Mucosa of descending colon (tissue), 3 donors: Measurements from ENCODE around the gene TRPM1. TPM values are rescaled to one million over a fixed set of nuclear protein-coding genes. Genes with fewer than 3 reads are reported as not detected.

Experiments
- ATAC-seq: fragments of 200-7000 bp; cut with Tn5 transposase; one replicate; pipeline ENCODE4 v1.9.1; 2020; ENCODE audit warnings: mild to moderate bottlenecking, moderate library complexity
- DNase-seq, 3 donors: peaks; one replicate each; pipeline ENCODE4 v3.0.0-alpha.2; 2020
- H3K36me3 ChIP-seq: fragments of 200-600 bp; one replicate; pipeline ENCODE4 v1.8.0; 2021; ENCODE audit warnings: low read depth, mild to moderate bottlenecking
- H3K4me1 ChIP-seq: fragments of 200-600 bp; one replicate; pipeline ENCODE4 v1.8.0; 2021; ENCODE audit warnings: low read depth, mild to moderate bottlenecking
- H3K4me3 ChIP-seq: fragments of 200-600 bp; one replicate; pipeline ENCODE4 v1.8.0; 2021; ENCODE audit warnings: mild to moderate bottlenecking
- H3K9me3 ChIP-seq: fragments of 200-600 bp; one replicate; pipeline ENCODE4 v1.8.0; 2021; ENCODE audit warnings: mild to moderate bottlenecking
- intact Hi-C, 2 donors: fragments of 100-400 bp; cut with DNase I in 1 of 2; cut with micrococcal nuclease in 1 of 2; formaldehyde crosslinking; loops; one replicate each; pipeline versions ENCODE4 v1.11.0 to v1.11.1; 2022; cut with DNase I, micrococcal nuclease
- total RNA-seq, 3 donors: library from RNA; stranded (reverse); fragmentation: NEBNext Ultra II Directional in 2 of 3; extraction: Animal tissue kit (Norgen Biotek cat#: 25700) in 2 of 3; gene quantifications; one replicate each; pipeline versions ENCODE4 v1.2.1 to v1.2.4, GENCODE V29; 2021 to 2023
- TF ChIP-seq, protein P1 (sequence below): fragments of 200-600 bp; IDR thresholded peaks from one replicate; pipeline ENCODE4 v1.8.0; 2022; ENCODE audit warnings: antibody characterized with exemption, mild to moderate bottlenecking
- donor health status: DM: no; HTN: no; CAD: no; lungs with moderate emphysema.
- donor health status: DM: no; HTN: no; CAD: no.
- donor health status: DM: no; HTN: yes; CAD: no.

The TRPM1 gene
- total RNA-seq, 3 donors from 2014 or later, result not detected

DNA sequence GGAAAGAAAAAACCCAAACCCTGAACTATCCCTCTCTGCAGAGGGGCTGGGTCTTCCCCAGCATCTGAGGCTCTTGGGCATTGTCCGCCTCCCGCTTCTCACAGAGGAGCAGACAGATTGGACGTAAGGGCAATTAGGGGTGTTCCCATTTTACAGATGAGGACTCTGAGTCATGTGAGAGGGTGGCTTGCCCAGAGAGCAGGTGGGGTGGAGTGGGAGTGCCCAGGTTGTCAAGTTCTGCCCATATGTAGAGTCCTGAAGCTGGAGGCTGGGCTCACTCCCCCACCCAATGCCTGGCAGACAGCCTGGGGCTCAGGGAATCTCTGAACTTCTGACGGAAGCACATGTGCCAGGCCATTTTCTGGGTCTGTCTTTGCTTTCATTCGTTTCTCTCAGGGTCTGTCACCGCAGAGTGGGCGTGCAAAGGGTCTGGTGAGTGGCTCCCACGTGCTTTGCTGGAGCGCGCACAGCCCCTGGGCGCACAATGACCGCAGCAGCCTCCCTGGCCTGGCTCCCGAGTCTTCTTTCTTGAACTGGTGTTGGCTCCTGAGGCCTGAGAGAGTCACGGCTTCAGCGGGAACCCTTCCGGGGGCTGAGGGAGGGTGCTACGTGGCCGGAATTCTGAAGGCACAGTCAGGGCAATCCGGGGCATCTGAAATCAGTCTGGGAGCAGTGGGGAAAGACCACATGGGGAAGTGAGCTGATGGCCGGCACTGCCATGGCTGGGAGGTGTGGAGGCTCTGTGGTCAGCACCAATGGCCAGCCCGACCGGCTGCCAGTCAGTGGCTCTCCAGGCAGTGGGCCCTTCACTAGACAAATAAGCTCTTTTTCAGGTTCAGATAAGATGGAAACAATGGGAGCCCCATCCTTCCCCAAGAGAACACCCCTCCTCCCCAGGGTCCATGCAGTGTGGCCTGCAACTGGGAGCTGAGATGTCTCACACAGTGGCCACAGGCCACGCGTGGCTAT lies 1.1 kb upstream of the TRPM1 start:
- TF ChIP-seq, protein P1, sequence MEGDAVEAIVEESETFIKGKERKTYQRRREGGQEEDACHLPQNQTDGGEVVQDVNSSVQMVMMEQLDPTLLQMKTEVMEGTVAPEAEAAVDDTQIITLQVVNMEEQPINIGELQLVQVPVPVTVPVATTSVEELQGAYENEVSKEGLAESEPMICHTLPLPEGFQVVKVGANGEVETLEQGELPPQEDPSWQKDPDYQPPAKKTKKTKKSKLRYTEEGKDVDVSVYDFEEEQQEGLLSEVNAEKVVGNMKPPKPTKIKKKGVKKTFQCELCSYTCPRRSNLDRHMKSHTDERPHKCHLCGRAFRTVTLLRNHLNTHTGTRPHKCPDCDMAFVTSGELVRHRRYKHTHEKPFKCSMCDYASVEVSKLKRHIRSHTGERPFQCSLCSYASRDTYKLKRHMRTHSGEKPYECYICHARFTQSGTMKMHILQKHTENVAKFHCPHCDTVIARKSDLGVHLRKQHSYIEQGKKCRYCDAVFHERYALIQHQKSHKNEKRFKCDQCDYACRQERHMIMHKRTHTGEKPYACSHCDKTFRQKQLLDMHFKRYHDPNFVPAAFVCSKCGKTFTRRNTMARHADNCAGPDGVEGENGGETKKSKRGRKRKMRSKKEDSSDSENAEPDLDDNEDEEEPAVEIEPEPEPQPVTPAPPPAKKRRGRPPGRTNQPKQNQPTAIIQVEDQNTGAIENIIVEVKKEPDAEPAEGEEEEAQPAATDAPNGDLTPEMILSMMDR, result no peak
- ATAC-seq (no peak), DNase-seq (no peak)
- Histone ChIP-seq H3K9me3 (no peaks in the 10 kb centered on the region), H3K36me3 (no peaks in the 10 kb centered on the region), H3K4me1 (no peaks in the 10 kb centered on the region), H3K4me3 (no peak overlapping the region)
- intact Hi-C loops, result no loop called here

DNA sequence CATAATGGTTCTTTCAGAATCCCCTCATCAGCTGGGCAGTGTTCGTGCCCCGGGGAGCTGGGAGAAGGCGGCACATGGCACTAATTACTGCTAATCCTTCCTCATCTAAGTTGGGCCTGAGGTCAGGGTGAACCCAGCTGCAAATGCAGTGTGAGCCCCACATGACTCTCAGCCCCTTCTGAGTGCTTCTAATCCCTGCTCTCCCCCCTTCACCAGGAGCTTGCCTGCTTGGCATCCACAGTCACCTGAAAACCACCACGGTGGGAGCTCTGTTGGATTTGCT lies 455 bp upstream of the TRPM1 start:
- ATAC-seq (no peak), DNase-seq (no peak)
- Histone ChIP-seq H3K36me3 (no peaks in the 10 kb centered on the region), H3K4me1 (no peaks in the 10 kb centered on the region), H3K4me3 (no peak overlapping the region), H3K9me3 (no peaks in the 10 kb centered on the region)
- TF ChIP-seq, protein P1, result no peak
- intact Hi-C loops, result no loop called here

- TF ChIP-seq, protein P1, result no peak
- Histone ChIP-seq H3K36me3 (no peaks in the 10 kb centered on the region), H3K4me3 (no peak overlapping the region), H3K4me1 (no peaks in the 10 kb centered on the region), H3K9me3 (no peaks in the 10 kb centered on the region)
- intact Hi-C loops, result no loop called here
- ATAC-seq, result no peak
- no peak for DNase-seq
Observed at GRCh38 chr15:31100738-31101137, 787 bp downstream of the TRPM1 start.

- DNase-seq, result no peak
- intact Hi-C loops, result no loop called here
Observed at GRCh38 chr15:31098953-31099740, 2.4 kb downstream of the TRPM1 start.

DNA sequence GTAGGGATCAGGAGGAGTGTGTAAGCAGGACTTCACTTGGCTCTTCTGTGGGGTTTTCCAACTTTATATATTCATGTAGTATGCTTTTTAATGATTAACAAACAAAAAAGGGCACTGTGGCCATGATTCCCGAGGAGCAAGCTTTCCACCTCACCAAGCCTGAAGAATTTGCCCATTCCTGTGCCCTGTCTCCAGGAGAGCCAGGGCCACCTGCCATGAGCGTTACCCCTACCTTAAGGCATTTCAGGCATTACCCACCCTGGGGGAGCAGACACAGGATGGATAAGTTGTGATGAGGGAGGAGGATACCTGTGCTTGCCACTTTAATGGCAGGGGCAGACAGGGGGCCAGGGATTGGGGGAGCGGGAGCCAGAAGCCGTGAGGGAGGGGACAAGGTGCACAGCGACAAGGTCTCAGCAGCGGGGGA lies 3.0 kb downstream of the TRPM1 start:
- intact Hi-C loops, result no loop called here
- TF ChIP-seq, protein P1, result no peak
- Histone ChIP-seq H3K36me3 (no peaks in the 10 kb centered on the region), H3K9me3 (no peaks in the 10 kb centered on the region), H3K4me1 (no peaks in the 10 kb centered on the region), H3K4me3 (no peak overlapping the region)
- ATAC-seq (no peak), DNase-seq (no peak)

More at GRCh38 chr15:31098953-31099740, 2.4 kb downstream of the TRPM1 start:
- no peak for ATAC-seq
- no peaks in the 10 kb centered on the region for H3K4me1 ChIP-seq
- no peak overlapping the region for H3K4me3 ChIP-seq
- H3K9me3 ChIP-seq, result no peaks in the 10 kb centered on the region
- no peaks in the 10 kb centered on the region for H3K36me3 ChIP-seq
- TF ChIP-seq, protein P1, result no peak
